LoVo (cell line): Measurements from ENCODE around the gene FCHO2.
"Not testable (repeated sequence)": the region's sequence is repeated elsewhere in the genome, so short reads cannot be mapped to it uniquely, and the experiment has no call there.

Source experiments
- DNase-seq: peaks from one replicate; pipeline ENCODE4 v3.0.0-alpha.2; 2016; ENCODE audit warnings: low spot score

Gene FCHO2

GRCh38 chr5:72955143-72955767, 586 bp upstream of the FCHO2 start:
- DNase-seq = peak; percentile 68

GRCh38 chr5:72956324-72957140, 691 bp downstream of the FCHO2 start:
- peak; percentile 47 for DNase-seq

DNA sequence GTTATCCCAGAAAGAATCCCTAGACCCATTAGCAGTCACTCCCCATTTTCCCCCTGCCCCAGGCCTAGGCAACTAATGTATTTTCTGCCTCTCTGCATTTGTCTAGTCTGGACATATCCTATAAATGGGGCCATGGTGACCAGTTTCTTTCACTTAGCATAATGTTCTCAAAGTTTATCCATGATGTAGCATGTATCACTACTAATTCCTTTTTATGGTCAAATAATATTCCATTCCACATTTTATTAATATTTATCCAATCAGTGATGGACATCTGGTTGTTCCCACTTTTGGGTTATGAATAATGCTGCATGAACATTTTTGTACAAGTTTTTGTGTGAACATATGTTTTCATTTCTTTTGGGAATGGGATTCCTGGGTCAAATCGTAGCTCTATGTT, 1.5 kb downstream of the FCHO2 start:
- no peak for DNase-seq

GRCh38 chr5:72959257-72959656, 3.4 kb downstream of the FCHO2 start:
- no peak for DNase-seq

DNA sequence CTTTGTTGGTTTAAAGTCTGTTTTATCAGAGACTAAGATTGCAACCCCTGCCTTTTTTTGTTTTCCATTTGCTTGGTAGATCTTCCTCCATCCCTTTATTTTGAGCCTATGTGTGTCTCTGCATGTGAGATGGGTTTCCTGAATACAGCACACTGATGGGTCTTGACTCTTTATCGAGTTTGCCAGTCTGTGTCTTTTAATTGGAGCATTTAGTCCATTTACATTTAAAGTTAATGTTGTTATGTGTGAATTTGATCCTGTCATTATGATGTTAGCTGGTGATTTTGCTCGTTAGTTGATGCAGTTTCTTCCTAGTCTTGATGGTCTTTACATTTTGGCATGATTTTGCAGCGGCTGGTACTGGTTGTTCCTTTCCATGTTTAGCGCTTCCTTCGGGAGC, 18.6 kb downstream of the FCHO2 start:
- DNase-seq = not testable (repeated sequence)

- not testable (repeated sequence) for DNase-seq
These were observed 21.0 kb downstream of the FCHO2 start for GRCh38 chr5:72976810-72977209.

DNA sequence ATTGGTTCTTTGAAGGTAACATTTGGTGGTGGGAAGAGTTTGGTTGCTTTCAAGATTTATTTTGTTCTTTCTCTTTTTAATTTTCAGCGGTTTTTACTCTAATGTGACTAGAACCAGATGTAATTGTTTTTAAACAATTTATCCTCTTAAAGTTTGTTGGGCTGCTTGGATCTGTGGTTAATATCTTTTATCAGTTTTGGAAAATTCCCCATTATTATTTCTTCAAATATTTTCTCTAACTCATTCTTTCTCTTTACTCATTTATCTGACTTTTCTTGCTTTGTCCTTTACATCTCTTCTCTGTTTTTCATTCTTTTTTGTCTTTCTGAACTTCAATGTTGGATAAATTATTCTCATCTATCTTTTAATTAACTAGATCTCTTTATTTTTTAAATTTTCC, 29.9 kb downstream of the FCHO2 start:
- DNase-seq = no peak

DNA sequence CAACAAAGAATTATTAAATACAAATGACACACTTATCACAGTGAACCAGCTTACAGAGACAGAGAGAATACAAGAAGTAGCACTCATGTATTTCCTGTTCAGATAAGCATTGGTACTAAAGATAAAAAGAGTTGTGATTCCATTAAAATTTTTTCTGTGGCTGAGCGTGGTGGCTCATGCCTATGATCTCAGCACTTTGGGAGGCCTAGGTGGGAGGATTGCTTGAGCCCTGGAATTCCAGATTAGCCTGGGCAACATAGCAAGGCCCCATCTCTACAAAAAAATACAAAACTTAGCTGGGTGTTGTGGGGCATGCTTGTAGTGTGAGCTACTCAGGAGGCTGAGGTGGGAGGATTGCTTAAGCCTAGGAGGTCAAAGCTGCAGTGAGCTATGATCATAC, 32.9 kb downstream of the FCHO2 start:
- no peak for DNase-seq

- no peak for DNase-seq
These were observed 35.6 kb downstream of the FCHO2 start for GRCh38 chr5:72991394-72991793.

- no peak for DNase-seq
These were observed 38.7 kb downstream of the FCHO2 start for GRCh38 chr5:72994578-72994977.

GRCh38 chr5:72996632-72997031, 40.8 kb downstream of the FCHO2 start:
- DNase-seq = no peak

DNA sequence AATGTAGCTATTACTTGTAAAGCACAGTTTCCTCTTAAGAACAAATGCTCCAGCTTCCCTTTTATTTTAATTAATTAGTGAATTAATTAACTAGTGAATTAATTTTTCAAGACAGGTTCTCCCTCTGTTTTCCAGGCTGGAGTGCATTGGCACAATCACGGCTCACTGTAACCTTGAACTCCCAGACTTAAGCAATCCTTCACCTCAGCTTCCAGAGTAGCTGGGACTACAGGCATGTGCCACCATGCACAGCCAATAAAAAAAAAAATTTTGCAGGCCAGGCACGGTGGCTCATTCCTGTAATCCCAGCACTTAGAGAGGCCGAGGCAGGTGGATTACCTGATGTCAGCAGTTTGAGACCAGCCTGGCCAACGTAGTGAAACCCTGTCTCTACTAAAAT, 44.1 kb downstream of the FCHO2 start:
- DNase-seq = no peak

DNA sequence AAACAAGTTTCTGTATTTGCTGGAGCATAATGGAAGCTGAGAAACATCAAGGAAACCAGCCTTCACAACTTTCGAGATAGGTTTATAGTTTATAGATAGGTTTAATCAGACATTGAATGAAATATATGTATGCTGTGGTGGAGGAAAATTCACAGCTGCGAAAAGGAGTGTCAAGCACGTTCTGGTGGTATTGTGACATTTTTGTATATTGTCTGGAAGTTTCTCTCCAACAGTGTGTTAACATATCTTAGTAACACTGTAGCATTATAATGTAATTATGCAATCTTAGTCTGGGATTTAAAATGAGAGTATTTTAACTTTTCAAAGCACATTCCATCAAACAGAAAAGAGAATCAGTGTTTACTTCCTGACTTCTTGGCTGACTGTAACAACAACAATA, 50.0 kb downstream of the FCHO2 start:
- DNase-seq = no peak

DNA sequence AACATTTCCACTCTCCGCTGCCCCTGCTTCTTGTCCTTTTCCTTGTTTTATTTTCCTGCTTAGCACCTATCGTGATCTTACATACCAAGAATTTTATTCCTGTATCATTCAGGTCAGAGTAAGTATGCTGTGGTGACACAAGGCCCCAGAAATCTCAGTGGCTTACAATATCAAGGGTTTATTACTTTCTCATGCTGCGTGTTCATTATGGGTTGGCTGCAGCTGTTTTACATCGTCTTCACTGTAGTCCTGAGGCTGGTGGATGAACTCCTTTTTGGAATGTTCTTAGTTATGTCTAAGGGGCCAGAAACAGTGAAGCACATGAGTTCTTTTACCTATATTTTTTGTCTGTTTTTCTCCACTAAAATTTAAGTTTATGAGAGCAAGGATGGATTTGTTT, 51.2 kb downstream of the FCHO2 start:
- DNase-seq = no peak

DNA sequence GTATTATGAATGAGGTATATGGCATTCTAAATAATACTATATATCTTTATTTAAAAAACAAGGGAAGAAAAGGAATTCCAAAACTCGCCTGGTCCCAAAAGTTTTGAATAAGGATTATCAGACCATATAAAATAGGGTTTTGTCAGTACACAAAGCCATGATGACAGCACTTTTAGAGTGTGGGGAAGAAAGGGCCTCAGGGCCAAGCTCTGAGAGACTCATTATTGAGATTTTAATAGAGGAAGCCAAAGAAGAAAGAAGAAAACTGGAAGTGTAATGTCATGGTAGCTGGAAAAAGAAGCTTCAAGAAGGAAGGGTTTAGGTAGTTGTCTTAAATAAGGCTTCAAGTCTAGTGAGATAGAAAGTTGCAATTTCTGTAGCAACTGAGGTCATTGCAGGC, 53.0 kb downstream of the FCHO2 start:
- no peak for DNase-seq

- not testable (repeated sequence) for DNase-seq
These were observed 55.8 kb downstream of the FCHO2 start for GRCh38 chr5:73011612-73012011.

GRCh38 chr5:73018892-73019291, 63.1 kb downstream of the FCHO2 start:
- DNase-seq = no peak

DNA sequence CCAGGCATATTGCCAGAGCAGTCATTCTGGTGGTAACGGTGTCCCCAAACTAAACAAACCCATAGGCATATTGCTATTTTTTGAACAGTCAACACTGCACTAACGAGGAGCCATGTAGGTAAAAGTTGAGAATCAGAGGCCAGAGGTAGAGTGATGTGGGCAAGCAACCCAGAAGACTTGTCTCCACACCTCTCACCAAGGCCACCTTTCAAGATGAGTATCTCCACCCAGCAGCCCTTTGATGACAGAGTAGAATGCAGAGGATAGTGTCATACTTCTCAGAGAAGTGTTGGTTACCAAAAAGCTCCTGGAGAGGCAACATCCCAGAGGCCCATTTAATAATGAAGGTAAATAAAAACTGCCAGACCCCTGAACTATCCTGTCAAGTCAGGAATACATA, 63.9 kb downstream of the FCHO2 start:
- DNase-seq = no peak

DNA sequence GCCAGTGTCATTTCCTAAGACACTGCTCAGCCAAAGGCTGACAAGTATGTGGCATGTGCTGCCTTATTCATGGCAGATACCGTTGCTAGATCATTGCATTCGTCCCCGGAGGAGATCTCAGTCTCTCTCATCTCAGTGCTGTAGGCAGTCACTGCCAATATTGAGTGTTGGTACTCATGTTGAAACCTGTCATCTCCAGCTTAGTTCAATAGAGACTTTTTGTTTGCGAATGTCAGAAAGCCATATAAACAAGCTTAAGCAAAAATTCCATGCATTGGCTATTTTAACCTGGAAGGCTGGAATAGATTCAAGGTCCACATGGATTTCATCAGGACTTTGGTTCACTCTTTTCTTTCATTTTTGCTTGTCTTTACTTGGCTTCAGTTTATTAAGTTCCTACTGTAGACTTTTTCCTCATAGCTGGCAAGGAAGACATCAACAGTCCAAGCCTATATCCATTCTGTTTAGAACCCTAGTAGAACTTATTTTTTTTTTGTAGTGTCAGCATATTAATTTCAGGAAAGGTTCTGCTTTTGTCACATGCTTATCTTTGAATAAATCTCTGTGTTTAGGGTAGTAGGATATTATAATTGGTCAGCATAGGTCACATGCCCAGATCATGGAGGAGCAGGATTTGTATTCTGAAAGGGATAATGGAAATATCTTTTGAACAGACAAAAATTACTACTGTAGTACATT, 66.8 kb downstream of the FCHO2 start:
- no peak for DNase-seq

GRCh38 chr5:73024946-73025544, 69.2 kb downstream of the FCHO2 start:
- DNase-seq = not testable (repeated sequence)

DNA sequence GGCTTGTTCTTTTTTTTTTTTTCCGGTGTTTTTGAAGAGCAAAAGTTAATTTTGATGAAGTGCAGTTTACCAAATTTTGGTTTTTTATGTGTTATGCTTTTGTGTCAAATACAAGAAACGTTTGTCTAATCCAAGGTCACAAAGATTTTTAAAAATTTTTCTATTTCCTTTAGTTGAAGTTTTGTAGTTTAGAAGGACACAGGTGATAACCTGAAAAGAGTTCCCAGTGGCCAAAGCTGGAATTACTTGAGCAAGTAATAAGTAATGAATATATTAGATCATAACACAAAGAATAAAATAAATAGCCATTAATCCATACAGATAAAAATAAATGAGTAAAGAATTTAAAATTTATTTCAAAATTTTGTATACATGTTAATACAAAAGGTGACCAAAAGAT, 71.5 kb downstream of the FCHO2 start:
- DNase-seq = no peak

DNA sequence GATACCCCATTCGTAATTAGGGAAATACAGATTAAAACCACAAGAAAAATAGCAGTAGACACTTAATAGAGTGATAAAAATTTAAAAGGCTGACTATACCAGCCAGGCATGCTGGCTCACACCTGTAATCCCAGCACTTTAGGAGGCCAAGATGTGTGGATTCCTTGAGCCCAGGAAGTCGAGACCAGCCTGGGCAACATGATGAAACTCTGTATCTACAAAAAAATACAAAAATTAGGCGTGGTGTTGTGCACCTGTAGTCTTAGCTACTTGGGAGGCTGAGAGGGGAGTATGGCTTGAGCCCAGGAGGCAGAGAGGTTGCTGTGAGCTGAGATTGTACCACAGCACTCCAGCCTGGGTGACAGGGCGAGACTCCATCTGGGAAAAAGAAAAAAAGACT, 72.0 kb downstream of the FCHO2 start:
- no peak for DNase-seq
